B cell (primary cell): ENCODE data around the gene HOXA2.

ENCODE experiments used
- EZH2 ChIP-seq: IDR thresholded peaks from 2 replicates; pipeline ENCODE4 v1.6.1; 2012; ENCODE audit warnings: borderline replicate concordance, low read depth, mild to moderate bottlenecking, moderate library complexity, low read length; ENCODE audit not compliant: insufficient read depth, poor library complexity, severe bottlenecking
- TF ChIP-seq, protein P1 (sequence below): fragments of 200-600 bp; IDR thresholded peaks from one replicate; pipeline ENCODE4 v1.8.0; 2022; ENCODE audit warnings: antibody characterized with exemption, mild to moderate bottlenecking

DNA sequence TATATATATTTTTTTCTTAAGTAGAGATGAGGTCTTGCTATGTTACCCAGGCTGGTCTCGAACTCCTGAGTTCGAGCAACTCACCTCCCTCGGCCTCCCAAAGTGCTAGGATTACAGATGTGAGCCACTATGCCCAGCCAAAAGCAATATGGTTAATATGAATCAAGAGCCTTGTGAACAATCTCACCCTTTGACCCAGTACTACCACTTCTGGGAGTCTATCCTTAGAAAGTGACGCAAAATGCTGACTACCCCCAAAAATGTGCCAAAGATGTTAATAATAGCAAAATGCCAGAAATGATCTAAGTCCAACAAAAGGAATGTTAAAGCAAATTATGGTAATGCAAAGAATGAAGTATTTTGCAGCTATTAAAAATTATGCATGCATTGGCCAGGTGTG is 51.0 kb downstream of the HOXA2 start:
- TF ChIP-seq, protein P1, sequence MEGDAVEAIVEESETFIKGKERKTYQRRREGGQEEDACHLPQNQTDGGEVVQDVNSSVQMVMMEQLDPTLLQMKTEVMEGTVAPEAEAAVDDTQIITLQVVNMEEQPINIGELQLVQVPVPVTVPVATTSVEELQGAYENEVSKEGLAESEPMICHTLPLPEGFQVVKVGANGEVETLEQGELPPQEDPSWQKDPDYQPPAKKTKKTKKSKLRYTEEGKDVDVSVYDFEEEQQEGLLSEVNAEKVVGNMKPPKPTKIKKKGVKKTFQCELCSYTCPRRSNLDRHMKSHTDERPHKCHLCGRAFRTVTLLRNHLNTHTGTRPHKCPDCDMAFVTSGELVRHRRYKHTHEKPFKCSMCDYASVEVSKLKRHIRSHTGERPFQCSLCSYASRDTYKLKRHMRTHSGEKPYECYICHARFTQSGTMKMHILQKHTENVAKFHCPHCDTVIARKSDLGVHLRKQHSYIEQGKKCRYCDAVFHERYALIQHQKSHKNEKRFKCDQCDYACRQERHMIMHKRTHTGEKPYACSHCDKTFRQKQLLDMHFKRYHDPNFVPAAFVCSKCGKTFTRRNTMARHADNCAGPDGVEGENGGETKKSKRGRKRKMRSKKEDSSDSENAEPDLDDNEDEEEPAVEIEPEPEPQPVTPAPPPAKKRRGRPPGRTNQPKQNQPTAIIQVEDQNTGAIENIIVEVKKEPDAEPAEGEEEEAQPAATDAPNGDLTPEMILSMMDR, result no peak
- TF ChIP-seq EZH2, result no peak
